Ishikawa (cell line): Measurements from ENCODE around the gene RIPK3.
A peak's percentile ranks its signal among the peaks of the same experiment; 100 is the strongest.

Experiments used
- CEBPB ChIP-seq: IDR thresholded peaks from 2 replicates; pipeline ENCODE4 v1.6.1; 2012
- CREB1 ChIP-seq: IDR thresholded peaks from 2 replicates; pipeline ENCODE4 v1.6.1; 2012; ENCODE audit warnings: low read depth
- EGR1 ChIP-seq: IDR thresholded peaks from 2 replicates; pipeline ENCODE4 v1.6.1; 2012
- EP300 ChIP-seq: IDR thresholded peaks from 2 replicates; pipeline ENCODE4 v1.6.1; 2012; ENCODE audit warnings: borderline replicate concordance
- FOXM1 ChIP-seq: IDR thresholded peaks from 2 replicates; pipeline ENCODE4 v1.6.1; 2012; ENCODE audit warnings: low read depth, borderline replicate concordance
- NFIC ChIP-seq: IDR thresholded peaks from 2 replicates; pipeline ENCODE4 v1.6.1; 2012
- RAD21 ChIP-seq: IDR thresholded peaks from 2 replicates; pipeline ENCODE4 v1.6.1; 2012; ENCODE audit warnings: low read depth
- TAF1 ChIP-seq: IDR thresholded peaks from 2 replicates; pipeline ENCODE4 v1.6.1; 2012; ENCODE audit warnings: low read depth, mild to moderate bottlenecking
- TCF12 ChIP-seq: IDR thresholded peaks from 2 replicates; pipeline ENCODE4 v1.6.1; 2012; ENCODE audit warnings: low read depth
- TEAD4 ChIP-seq: IDR thresholded peaks from 2 replicates; pipeline ENCODE4 v1.6.1; 2012
- YY1 ChIP-seq: IDR thresholded peaks from 2 replicates; pipeline ENCODE4 v1.6.1; 2012; ENCODE audit warnings: low read depth
- ZBTB7A ChIP-seq: IDR thresholded peaks from 2 replicates; pipeline ENCODE4 v1.6.1; 2012; ENCODE audit warnings: low read depth
- TF ChIP-seq, protein P1 (sequence below): IDR thresholded peaks from 2 replicates; pipeline ENCODE4 v1.6.1; 2012
- TF ChIP-seq, protein P2 (sequence below): IDR thresholded peaks from 2 replicates; pipeline ENCODE4 v1.6.1; 2012; ENCODE audit warnings: low read depth, mild to moderate bottlenecking
- TF ChIP-seq, protein P3 (sequence below): IDR thresholded peaks from 2 replicates; pipeline ENCODE4 v1.6.1; 2012

The RIPK3 gene

GRCh38 chr14:24331731-24332267 is 8.0 kb downstream of the RIPK3 start:
- TF ChIP-seq RAD21 = no peak
- TF ChIP-seq TEAD4 = no peak
- no peak for TF ChIP-seq CEBPB
- TF ChIP-seq EGR1 = no peak
- TF ChIP-seq, protein P1, sequence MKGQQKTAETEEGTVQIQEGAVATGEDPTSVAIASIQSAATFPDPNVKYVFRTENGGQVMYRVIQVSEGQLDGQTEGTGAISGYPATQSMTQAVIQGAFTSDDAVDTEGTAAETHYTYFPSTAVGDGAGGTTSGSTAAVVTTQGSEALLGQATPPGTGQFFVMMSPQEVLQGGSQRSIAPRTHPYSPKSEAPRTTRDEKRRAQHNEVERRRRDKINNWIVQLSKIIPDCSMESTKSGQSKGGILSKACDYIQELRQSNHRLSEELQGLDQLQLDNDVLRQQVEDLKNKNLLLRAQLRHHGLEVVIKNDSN = no peak
- TF ChIP-seq, protein P2, sequence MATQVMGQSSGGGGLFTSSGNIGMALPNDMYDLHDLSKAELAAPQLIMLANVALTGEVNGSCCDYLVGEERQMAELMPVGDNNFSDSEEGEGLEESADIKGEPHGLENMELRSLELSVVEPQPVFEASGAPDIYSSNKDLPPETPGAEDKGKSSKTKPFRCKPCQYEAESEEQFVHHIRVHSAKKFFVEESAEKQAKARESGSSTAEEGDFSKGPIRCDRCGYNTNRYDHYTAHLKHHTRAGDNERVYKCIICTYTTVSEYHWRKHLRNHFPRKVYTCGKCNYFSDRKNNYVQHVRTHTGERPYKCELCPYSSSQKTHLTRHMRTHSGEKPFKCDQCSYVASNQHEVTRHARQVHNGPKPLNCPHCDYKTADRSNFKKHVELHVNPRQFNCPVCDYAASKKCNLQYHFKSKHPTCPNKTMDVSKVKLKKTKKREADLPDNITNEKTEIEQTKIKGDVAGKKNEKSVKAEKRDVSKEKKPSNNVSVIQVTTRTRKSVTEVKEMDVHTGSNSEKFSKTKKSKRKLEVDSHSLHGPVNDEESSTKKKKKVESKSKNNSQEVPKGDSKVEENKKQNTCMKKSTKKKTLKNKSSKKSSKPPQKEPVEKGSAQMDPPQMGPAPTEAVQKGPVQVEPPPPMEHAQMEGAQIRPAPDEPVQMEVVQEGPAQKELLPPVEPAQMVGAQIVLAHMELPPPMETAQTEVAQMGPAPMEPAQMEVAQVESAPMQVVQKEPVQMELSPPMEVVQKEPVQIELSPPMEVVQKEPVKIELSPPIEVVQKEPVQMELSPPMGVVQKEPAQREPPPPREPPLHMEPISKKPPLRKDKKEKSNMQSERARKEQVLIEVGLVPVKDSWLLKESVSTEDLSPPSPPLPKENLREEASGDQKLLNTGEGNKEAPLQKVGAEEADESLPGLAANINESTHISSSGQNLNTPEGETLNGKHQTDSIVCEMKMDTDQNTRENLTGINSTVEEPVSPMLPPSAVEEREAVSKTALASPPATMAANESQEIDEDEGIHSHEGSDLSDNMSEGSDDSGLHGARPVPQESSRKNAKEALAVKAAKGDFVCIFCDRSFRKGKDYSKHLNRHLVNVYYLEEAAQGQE = no peak
- TF ChIP-seq TCF12 = no peak
- TF ChIP-seq ZBTB7A = no peak
- no peak for TF ChIP-seq FOXM1
- TF ChIP-seq EP300 = no peak
- TF ChIP-seq, protein P3, sequence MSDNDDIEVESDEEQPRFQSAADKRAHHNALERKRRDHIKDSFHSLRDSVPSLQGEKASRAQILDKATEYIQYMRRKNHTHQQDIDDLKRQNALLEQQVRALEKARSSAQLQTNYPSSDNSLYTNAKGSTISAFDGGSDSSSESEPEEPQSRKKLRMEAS = no peak
- TF ChIP-seq TAF1 = no peak
- TF ChIP-seq NFIC = no peak
- no peak for TF ChIP-seq CREB1
- no peak for TF ChIP-seq YY1

DNA sequence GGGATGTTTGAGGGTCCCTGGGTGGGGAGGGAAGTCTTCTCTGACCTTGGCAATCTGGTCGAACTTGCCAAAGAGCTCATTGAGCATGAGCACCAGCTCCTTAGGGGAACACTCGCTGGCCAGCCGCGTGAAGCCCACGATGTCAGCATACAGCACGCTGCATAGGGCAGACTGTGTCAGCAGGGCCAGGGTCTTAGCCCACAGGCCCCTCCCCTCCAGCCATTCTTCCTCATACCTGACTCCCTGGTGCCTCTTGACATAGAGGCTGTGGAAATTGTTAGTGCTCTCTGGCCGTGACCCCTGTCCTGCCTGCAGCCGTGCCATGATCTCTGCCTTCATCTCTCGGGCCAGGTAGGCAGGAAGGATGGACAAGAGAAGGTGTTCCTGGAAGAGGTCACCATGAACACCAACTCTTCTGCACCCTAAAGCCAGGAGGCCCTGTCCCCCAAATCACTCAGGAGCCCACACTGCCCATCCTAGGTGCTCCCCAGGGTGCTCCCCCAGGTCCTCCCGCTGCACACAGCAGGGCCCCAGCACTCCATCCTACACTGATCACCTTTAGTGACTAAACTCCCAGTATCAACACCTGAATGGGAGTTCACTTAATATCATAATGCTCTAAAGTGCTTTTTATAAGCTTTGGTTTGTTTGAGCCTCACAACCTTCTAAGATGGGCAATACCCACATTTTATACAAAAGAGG is 8.7 kb downstream of the RIPK3 start:
- no peak for TF ChIP-seq TCF12
- no peak for TF ChIP-seq TAF1
- no peak for TF ChIP-seq ZBTB7A

DNA sequence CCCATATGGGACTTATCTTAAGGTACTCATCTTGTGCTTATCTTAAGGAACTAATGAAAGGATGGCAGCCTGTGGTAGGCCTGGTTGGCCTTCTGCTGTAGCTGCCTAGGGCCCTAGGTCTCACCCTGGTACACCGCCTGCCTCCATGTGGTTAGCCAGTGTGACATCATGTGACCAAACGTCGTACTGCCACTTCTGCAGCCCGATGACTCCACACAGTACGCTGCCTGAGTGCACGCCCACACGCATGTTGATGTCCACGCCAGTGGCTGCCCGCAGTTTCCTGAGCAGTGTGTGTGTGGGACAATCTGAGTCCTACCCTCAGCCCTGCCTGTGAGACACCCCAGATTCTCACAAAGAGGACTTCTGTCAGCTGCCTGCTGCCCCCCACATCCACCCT is 10.1 kb downstream of the RIPK3 start:
- TF ChIP-seq FOXM1 = no peak
- TF ChIP-seq ZBTB7A = no peak
- no peak for TF ChIP-seq TCF12
- no peak for TF ChIP-seq TAF1

- TF ChIP-seq RAD21 = no peak
- no peak for TF ChIP-seq NFIC
- no peak for TF ChIP-seq TAF1
- no peak for TF ChIP-seq TCF12
- TF ChIP-seq EP300 = no peak
- TF ChIP-seq, protein P2 = no peak
- TF ChIP-seq, protein P1 = no peak
- TF ChIP-seq CREB1 = no peak
- TF ChIP-seq, protein P3 = no peak
- TF ChIP-seq ZBTB7A = no peak
- TF ChIP-seq CEBPB = no peak
- TF ChIP-seq TEAD4 = no peak
- TF ChIP-seq YY1 = no peak
- no peak for TF ChIP-seq FOXM1
- TF ChIP-seq EGR1 = no peak
Measured at GRCh38 chr14:24329073-24329663, 10.6 kb downstream of the RIPK3 start.

- peak; percentile 63 for TF ChIP-seq RAD21
Measured at GRCh38 chr14:24327914-24328313, 11.9 kb downstream of the RIPK3 start.

DNA sequence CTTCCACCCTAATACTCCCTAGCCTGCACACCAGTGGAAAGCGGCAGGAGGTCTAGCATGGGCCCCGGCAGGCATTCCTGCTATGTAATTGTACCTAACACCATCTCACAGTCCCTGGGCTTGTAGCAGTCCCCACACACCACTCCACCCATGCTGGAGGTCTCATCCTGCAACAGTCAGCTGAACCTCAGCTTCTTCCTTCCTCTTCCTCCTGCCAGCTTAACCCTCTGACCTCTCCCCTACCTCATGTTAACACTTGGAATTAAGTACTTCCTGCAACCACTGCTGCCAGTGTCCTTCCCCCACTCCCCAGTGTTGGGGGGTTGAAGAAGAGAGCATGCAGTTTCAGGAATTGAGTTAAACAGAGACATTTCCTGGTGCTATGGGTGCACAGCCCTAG is 12.5 kb downstream of the RIPK3 start:
- TF ChIP-seq RAD21 (no peak), EGR1 (no peak), TEAD4 (no peak), TAF1 (no peak), ZBTB7A (no peak), YY1 (no peak), NFIC (no peak), FOXM1 (no peak), CREB1 (no peak)
- TF ChIP-seq, protein P2 = no peak
